Neural cell (in vitro differentiated cells): Measurements from ENCODE around the gene MMS19.

Experiments used
- CTCF ChIP-seq: fragments of 450-650 bp; IDR thresholded peaks from 2 replicates; pipeline ENCODE4 v1.5.1; 2014; ENCODE audit warnings: antibody characterized with exemption, mild to moderate bottlenecking, moderate library complexity; ENCODE audit not compliant: poor library complexity, severe bottlenecking
- EP300 ChIP-seq: fragments of 450-650 bp; conservative IDR thresholded peaks from 2 replicates; pipeline ENCODE4 v1.6.1; 2014; ENCODE audit warnings: antibody characterized with exemption, mild to moderate bottlenecking, moderate library complexity; ENCODE audit not compliant: poor library complexity, severe bottlenecking
- EZH2 ChIP-seq: fragments of 200-600, 300-800 bp; shearing (Covaris generic), sonication (generic); IDR thresholded peaks from 2 replicates; pipeline ENCODE4 v1.6.1; 2014; ENCODE audit warnings: antibody characterized with exemption, low read length, borderline replicate concordance, mild to moderate bottlenecking; ENCODE audit not compliant: insufficient read depth, poor library complexity, severe bottlenecking
- POLR2AphosphoS5 ChIP-seq: IDR thresholded peaks from 2 replicates; pipeline ENCODE4 v1.6.1; 2012
- RAD21 ChIP-seq: fragments of 450-650 bp; conservative IDR thresholded peaks from 2 replicates; pipeline ENCODE4 v1.6.1; 2014; ENCODE audit warnings: antibody characterized with exemption, mild to moderate bottlenecking, moderate library complexity
- REST ChIP-seq: IDR thresholded peaks from 2 replicates; pipeline ENCODE4 v1.6.1; 2012; ENCODE audit warnings: borderline replicate concordance
- SMC3 ChIP-seq: fragments of 450-650 bp; conservative IDR thresholded peaks from 2 replicates; pipeline ENCODE4 v1.6.1; 2014; ENCODE audit warnings: antibody characterized with exemption, mild to moderate bottlenecking, moderate library complexity; ENCODE audit not compliant: poor library complexity

- TF ChIP-seq POLR2AphosphoS5 (no peak), CTCF (no peak), REST (no peak), EZH2 (no peak), SMC3 (no peak), EP300 (no peak), RAD21 (no peak)
Measured at GRCh38 chr10:97538411-97538810, 40.2 kb upstream of the MMS19 start.
